Brain pericyte (primary cell): ENCODE data around the gene SUN1.
"Not testable (repeated sequence)": the region's sequence is repeated elsewhere in the genome, so short reads cannot be mapped to it uniquely, and the experiment has no call there.

ENCODE experiments used
- DNase-seq: peaks from one replicate; pipeline ENCODE4 v3.0.0-alpha.2; 2012; ENCODE audit warnings: low read depth, low spot score

The SUN1 gene

DNA sequence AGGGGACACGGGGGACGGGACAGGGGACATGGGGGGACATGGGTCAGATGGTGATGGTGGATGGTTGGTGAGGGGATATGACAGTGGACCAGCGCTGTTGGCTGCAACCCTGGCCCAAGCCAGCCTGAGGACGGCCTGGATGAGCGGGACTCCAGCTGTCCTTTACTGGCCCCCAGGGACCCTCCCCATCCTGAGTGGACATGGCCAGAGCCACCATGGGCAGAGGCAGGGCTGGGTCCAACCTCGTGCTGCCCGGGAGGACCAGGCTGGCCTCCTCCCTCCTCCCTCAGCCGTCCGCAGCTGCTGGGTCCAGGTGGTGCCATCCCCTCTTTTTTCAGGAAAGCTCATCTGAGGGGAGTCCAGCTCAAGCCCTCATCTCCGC lies 74.5 kb downstream of the SUN1 start:
- no peak for DNase-seq

GRCh38 chr7:907158-907980 lies 75.1 kb downstream of the SUN1 start:
- no peak for DNase-seq

DNA sequence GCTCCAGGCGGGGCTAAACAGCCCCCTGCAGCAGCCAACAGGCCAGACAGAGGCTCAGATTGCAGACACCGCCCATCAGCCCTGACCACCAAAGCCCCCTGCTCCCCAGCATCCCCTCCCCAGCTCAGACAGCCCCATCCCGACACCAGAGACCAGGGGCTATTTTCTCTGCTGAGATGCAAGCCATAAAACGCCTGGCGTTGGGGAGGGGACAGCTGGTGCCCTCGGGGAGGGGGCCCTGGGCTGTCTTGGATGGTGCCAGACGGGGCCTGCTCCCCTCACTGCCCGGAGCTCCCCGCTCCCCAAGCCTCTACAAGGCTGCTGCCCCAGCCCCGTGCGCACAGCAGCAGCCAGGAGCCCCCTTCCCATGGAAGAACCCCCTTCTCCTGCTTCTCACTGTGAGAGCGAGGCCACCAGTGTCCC lies 75.9 kb downstream of the SUN1 start:
- DNase-seq: no peak

GRCh38 chr7:908591-909357 lies 76.5 kb downstream of the SUN1 start:
- DNase-seq: not testable (repeated sequence)

DNA sequence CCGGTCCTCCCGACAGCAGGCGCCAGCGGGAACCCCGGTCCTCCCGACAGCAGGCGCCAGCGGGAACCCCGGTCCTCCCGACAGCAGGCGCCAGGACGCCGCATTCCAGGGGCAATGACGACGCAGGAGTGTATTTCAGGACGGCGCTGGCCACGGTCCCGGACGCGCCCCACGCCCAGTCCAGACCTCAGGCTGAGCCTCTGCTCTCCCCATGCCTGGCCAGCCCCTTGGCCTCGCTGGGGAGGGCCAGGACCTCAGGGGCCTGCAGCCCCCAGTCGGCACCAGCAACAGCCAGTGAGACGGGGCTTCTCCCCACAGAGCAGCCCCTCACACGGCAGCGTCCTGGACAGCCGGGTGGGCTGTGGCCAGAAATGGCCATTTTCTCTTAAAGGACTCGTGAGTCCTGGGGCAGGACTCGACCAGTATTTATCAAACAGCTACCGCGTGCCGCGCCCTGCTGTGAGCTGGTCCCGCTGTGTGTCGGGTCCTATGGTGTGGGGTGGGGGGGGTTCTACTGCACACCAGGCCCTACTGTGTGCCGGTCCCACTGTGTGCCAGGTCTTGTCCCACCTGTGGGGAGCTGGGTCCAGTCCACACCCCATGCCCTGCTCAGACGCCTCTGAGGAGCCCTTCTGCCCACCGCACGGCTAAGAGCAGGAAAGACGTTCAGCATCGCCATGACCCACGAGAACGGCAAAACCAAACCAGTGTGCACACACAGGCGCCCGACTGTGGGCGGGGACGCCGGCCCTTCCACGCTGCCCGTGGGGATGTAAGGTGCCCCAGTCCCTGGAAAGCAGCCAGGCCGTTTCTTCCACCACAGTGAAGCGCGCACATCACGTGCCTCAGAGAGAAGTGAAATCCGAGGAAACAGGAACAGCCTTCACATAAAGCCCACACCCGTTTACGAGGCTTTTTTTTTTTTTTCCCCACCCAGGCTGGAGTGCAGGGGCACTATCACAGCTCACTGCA lies 77.4 kb downstream of the SUN1 start:
- no peak for DNase-seq

DNA sequence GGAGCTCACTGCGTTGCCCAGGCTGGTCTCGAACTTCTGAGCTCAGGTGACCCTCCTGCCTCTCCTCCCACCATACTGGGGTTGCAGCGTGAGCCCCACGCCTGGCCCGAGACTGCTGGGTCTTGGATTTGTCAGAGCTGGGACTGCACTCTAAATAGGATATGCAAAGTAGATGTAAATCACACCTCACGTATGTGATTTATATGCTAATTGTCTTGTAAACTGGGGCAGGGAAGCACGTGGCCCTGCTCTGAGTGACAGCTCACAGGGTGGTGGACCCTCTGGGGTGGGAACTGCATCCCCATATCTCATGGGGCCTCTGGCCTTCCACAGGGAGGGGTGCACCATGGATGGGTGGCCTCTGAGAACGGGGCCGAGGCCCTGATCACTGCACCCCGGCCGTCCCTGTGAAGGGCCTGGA lies 78.2 kb downstream of the SUN1 start:
- no peak for DNase-seq

DNA sequence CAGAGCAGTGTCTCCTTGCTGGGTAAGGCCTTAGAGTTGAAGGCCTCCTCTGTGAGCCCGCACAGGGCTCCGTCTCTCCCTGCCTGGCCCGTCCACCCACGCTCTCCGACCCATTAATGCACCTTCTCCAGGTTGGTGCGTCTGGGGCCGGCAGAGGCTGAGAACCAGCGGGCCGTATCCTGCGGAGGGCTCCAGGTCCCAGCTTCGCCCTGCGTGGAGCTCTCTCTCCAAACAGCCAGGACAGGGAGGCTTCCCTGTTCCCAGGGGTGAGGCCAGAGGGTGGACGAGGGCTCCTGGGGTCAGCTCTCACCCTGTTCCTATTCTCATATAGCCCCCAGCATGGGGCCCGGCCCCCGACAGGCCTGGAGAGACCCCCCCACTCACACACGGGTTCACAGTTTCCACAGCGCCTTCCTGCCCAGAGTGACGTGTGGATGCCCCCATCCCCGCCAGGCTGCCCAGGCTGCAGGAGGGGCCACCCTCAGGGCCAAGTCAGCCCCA lies 78.7 kb downstream of the SUN1 start:
- DNase-seq: no peak

- no peak for DNase-seq
Measured at GRCh38 chr7:911791-912480, 79.7 kb downstream of the SUN1 start.

- no peak for DNase-seq
Measured at GRCh38 chr7:913736-914520, 81.7 kb downstream of the SUN1 start.

DNA sequence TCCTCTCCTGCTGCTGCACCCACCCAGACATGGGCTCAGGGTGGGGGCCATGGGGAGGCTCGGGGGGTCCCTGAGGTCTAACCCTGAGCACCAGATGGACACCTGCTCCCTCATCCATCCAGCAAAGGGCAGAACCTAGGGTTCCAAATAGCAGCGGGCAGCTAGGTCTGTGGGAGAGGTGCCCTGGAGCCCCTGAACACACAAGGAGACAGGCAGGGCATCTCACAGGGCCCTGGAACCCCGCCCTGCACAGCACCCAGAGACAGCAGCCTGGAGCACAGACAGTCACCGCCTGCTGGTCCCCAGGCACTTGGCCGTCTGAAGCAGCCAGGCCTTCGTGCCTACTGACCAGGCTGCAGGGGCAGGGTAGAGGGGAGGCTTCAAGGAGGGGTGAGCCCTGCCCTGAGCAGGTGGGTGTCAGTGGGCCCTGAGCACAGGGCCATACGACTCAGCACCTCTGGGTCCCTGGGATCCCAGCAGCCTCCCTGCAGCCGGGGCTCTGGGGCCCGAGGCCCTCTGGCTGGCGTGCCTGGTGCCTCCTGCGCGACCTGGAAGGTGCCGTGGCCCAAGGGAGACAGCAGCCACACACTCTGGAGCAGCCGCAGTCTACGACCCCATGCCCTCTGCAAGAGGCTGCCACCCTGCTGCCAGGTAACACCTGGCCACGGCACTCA lies 82.4 kb downstream of the SUN1 start:
- DNase-seq: no peak

DNA sequence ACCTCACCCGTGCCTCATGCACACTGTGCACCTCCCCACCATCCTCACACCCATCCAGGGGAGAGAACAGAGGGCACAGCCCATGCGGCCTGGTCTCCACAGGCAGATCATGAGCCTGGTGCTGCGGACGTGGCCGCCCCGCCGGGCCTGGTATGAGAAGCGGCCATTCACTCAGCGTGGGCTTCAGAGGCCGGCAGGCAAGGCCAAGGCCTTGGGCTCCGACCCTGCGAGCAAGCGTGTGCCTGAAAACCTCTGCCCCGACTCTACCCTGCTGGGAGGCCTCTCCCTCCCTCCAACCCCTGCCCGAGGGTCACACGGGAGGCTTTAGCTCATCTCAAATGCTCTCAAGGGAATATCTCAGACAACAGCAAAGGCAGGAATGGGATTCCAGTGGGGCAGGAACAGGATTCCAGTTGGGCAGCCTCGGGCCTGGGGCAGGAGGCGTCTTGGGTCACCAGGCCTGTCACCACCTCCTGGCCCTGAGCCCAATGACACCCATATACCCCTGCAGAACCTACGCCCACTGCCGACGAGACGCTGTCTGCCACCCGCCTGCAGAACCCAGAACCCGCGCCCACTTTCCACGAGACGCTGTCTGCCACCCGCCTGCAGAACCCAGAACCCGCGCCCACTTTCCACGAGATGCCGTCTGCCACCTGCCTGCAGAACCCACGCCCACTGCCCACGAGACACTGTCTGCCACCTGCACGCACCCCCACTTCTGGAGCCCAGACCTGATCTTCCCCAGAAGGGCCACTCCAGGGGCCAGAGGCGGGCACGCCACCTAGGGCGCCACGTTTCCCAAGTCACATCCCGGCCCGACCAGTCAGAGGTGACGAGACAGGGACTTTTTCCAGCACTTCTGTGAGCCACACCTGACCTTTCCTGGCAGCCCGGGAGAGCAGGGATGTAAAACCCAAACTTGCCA lies 83.3 kb downstream of the SUN1 start:
- peak; percentile 59 for DNase-seq

GRCh38 chr7:916291-916941 lies 84.1 kb downstream of the SUN1 start:
- no peak for DNase-seq

- DNase-seq: no peak
Measured at GRCh38 chr7:917255-918117, 85.2 kb downstream of the SUN1 start.

GRCh38 chr7:918118-918425 lies 85.8 kb downstream of the SUN1 start:
- no peak for DNase-seq

- DNase-seq: no peak
Measured at GRCh38 chr7:918441-919113, 86.3 kb downstream of the SUN1 start.

- DNase-seq: no peak
Measured at GRCh38 chr7:919114-919442, 86.8 kb downstream of the SUN1 start.

DNA sequence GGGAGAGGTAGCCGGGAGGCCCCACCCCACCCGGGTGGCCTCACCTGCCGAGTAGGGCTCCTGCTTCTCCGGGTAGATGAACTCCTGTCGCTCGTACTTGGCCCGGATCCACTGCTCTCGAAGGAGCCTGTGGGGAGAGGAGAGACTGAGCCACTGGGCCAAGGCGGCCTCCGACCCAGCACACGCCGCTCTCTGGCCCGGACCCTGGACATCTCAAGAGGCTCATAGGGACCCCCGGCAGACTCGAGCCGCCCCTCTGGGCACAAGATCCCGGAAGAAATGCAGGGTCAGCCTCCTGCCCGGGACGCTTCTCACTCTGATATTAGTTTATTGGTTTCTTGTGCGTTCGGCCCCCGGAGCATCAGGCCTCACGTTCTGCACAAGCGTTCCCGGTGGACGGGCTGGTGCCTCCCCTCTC lies 87.7 kb downstream of the SUN1 start:
- no peak for DNase-seq
